ENCODE data around the gene ZNF660.
A peak's percentile ranks its signal among the peaks of the same experiment; 100 is the strongest.

Gene ZNF660

GRCh38 chr3:44632193-44632592, 47.4 kb downstream of the ZNF660 start:
- no peak for DNase-seq (ENCODE audit: low read depth)

DNA sequence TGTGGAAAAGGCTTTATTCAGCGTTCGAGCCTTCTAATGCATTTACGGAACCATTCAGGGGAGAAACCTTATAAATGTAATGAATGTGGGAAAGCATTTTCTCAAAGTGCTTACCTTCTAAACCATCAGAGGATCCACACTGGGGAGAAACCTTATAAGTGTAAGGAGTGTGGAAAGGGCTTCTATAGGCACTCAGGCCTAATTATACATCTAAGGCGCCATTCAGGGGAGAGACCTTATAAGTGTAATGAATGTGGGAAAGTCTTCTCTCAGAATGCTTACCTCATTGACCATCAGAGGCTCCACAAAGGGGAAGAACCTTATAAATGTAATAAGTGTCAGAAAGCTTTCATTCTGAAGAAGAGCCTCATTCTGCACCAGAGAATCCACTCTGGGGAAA, 57.6 kb downstream of the ZNF660 start:
- no peak for DNase-seq (ENCODE audit: low read depth)

- DNase-seq (ENCODE audit: low read depth), result no peak
Observed at GRCh38 chr3:44643024-44643423, 58.3 kb downstream of the ZNF660 start.

- no peak for DNase-seq (ENCODE audit: low read depth)
Observed at GRCh38 chr3:44647771-44648170, 63.0 kb downstream of the ZNF660 start.

DNA sequence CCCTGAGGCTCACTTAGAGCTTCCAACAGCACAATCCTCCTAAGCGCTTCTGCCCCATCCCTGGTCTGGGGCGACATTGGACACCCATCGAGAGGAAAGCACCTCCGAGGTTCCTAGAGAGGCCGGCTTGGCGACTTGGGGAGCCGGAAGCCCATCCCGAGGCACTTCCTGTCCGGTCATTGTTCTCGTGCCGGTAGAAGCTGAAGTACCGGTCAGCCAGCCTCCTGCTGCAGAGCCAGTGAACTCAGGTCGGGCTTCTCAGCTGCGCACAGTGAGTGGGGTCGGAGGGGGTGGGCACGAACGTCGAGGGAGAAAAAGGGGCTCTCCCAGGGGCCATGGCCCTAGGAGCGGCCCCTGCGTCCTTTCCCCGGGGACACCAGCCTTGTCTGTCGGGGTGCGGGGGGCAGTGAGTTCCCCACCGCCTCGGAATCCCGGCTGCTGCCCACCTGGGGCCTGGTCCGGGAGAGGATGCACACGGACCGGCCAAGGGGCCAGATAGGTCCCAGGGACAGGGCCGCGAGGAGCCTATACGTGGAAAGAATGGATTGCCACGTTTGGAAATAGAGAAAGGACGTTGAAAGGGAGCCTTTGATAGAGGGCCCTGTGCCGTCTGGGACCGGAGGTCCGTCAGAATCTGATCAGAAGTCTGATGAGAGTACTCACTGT, 63.9 kb downstream of the ZNF660 start, which contains the start of gene ZNF35:
Gene ZNF35, plus strand, starts transcription at position 169 of the 666 bp plus-strand sequence. CDS start 2,336 bp downstream, outside the sequence.
- DNase-seq (ENCODE audit: low read depth), result peak; percentile 56
